IMR-90 (cell line): ENCODE results near the gene KLHL25. TPM values are rescaled to one million over a fixed set of nuclear protein-coding genes. Genes with fewer than 3 reads are reported as not detected.

Experiments used
- ATAC-seq: fragments of 200-7000 bp; cut with Tn5 transposase; 2 replicates; pipeline ENCODE4 v1.9.1; 2020; ENCODE audit warnings: low read depth, mild to moderate bottlenecking, moderate library complexity
- BruUV-seq: library from RNA; stranded (reverse); fragments of 400-500 nt; replicated peaks from 2 replicates; lab custom pipeline; 2021; lab: Mats Ljungman, UMichigan
- CTCF ChIA-PET: fragments of 300-600 bp; formaldehyde crosslinking; extraction: SDS; loops from one replicate; lab custom pipeline; 2021; ENCODE audit warnings: antibody characterized with exemption; lab: Yijun Ruan, JAX
- POLR2A ChIA-PET: fragments of 300-600 bp; sonication (Branson Sonifier 250); formaldehyde crosslinking; loops from one replicate; lab custom pipeline; 2022; ENCODE audit warnings: antibody characterized with exemption; ENCODE audit not compliant: unreplicated experiment; lab: Charles Lee
- DNase-seq: peaks from one replicate; pipeline ENCODE4 v3.0.0; 2013
- H2AFZ ChIP-seq: replicated peaks from 2 replicates; pipeline ENCODE3; 2013; ENCODE audit warnings: low read length, mild to moderate bottlenecking; ENCODE audit not compliant: poor library complexity
- H2AK5ac ChIP-seq: 2 replicates; pipeline ENCODE4 v1.6.1; 2013; ENCODE audit warnings: low read depth, low read length, inconsistent platforms
- H2AK9ac ChIP-seq: replicated peaks from 2 replicates; pipeline ENCODE3; 2013; ENCODE audit warnings: mild to moderate bottlenecking, low read depth, low read length, moderate library complexity; ENCODE audit not compliant: poor library complexity
- H2BK120ac ChIP-seq: 2 replicates; pipeline ENCODE4 v1.6.1; 2013; ENCODE audit warnings: low read depth, low read length, inconsistent platforms
- H2BK15ac ChIP-seq: 3 replicates; pipeline ENCODE4 v1.6.1; 2013; ENCODE audit warnings: low read depth, low read length, inconsistent platforms
- H2BK20ac ChIP-seq: 2 replicates; pipeline ENCODE4 v1.6.1; 2013; ENCODE audit warnings: low read depth, mild to moderate bottlenecking, inconsistent platforms, low read length, moderate library complexity
- H2BK5ac ChIP-seq: 2 replicates; pipeline ENCODE4 v1.6.1; 2013; ENCODE audit warnings: mild to moderate bottlenecking, low read depth, low read length, inconsistent platforms; ENCODE audit not compliant: poor library complexity, severe bottlenecking
- H3K14ac ChIP-seq: replicated peaks from 2 replicates; pipeline ENCODE4 v1.6.1; 2013; ENCODE audit warnings: low read depth, low read length, inconsistent platforms
- H3K18ac ChIP-seq: 2 replicates; pipeline ENCODE4 v1.6.1; 2013; ENCODE audit warnings: low read depth, low read length, control low read depth
- H3K23ac ChIP-seq: 2 replicates; pipeline ENCODE4 v1.6.1; 2013; ENCODE audit warnings: low read depth, low read length, inconsistent platforms
- H3K27ac ChIP-seq: 2 replicates; pipeline ENCODE4 v1.5.1; 2013; ENCODE audit warnings: mild to moderate bottlenecking, control low read depth, low read length; ENCODE audit not compliant: insufficient read depth
- H3K27me3 ChIP-seq: 2 replicates; pipeline ENCODE4 v1.6.1; 2013; ENCODE audit warnings: low read length; ENCODE audit not compliant: control insufficient read depth, insufficient read depth
- H3K36me3 ChIP-seq: 2 replicates; pipeline ENCODE4 v1.6.1; 2013; ENCODE audit warnings: low read length, mixed read lengths; ENCODE audit not compliant: control insufficient read depth, insufficient read depth
- H3K4ac ChIP-seq: 2 replicates; pipeline ENCODE4 v1.6.1; 2013; ENCODE audit warnings: low read depth, low read length, inconsistent platforms
- H3K4me1 ChIP-seq: 2 replicates; pipeline ENCODE4 v1.6.1; 2013; ENCODE audit warnings: low read length, mixed read lengths; ENCODE audit not compliant: control insufficient read depth, insufficient read depth
- H3K4me2 ChIP-seq: 2 replicates; pipeline ENCODE4 v1.6.1; 2013; ENCODE audit warnings: low read depth, mild to moderate bottlenecking, control low read depth, low read length, moderate library complexity
- H3K4me3 ChIP-seq: 2 replicates; pipeline ENCODE4 v1.5.1; 2013; ENCODE audit warnings: low read depth, mild to moderate bottlenecking, control low read depth, low read length, moderate library complexity; ENCODE audit not compliant: insufficient read depth
- H3K56ac ChIP-seq: 2 replicates; pipeline ENCODE4 v1.6.1; 2013; ENCODE audit warnings: low read length, inconsistent platforms; ENCODE audit not compliant: insufficient read depth; ENCODE audit errors: extremely low read depth
- H3K79me1 ChIP-seq, 2 experiments: 2 replicates each; pipeline ENCODE4 v1.6.1; 2013; ENCODE audit warnings: low read length in 2 of 2, inconsistent platforms in 1 of 2, low read depth in 1 of 2
- H3K9ac ChIP-seq: 2 replicates; pipeline ENCODE4 v1.6.1; 2013; ENCODE audit warnings: low read depth, low read length, control low read depth
- H3K9me1 ChIP-seq: 2 replicates; pipeline ENCODE4 v1.6.1; 2013; ENCODE audit warnings: low read length, inconsistent platforms; ENCODE audit not compliant: insufficient read depth
- H3K9me3 ChIP-seq: 2 replicates; pipeline ENCODE4 v1.6.1; 2013; ENCODE audit warnings: low read length; ENCODE audit not compliant: control insufficient read depth, insufficient read depth
- H4K20me1 ChIP-seq: 2 replicates; pipeline ENCODE4 v1.6.1; 2013; ENCODE audit warnings: low read length, inconsistent platforms; ENCODE audit not compliant: insufficient read depth
- H4K5ac ChIP-seq: 2 replicates; pipeline ENCODE4 v1.6.1; 2013; ENCODE audit warnings: mild to moderate bottlenecking, low read depth, low read length, control low read depth
- H4K8ac ChIP-seq, 2 experiments: 2 replicates each; pipeline ENCODE4 v1.6.1; 2013; ENCODE audit warnings: low read depth in 2 of 2, low read length in 2 of 2, control low read depth in 1 of 2, inconsistent platforms in 1 of 2
- H4K91ac ChIP-seq: 2 replicates; pipeline ENCODE4 v1.6.1; 2013; ENCODE audit warnings: low read depth, low read length, inconsistent platforms; ENCODE audit not compliant: insufficient read depth
- BHLHE40 ChIP-seq: fragments of 150-350 bp; IDR thresholded peaks from 2 replicates; pipeline ENCODE4 v1.6.1; 2016; ENCODE audit warnings: mild to moderate bottlenecking, low read depth, low read length
- CEBPB ChIP-seq: IDR thresholded peaks from 2 replicates; pipeline ENCODE4 v1.6.1; 2012; ENCODE audit warnings: low read depth, low read length, improper control_type of control experiment
- CHD1 ChIP-seq: IDR thresholded peaks from 2 replicates; pipeline ENCODE4 v1.6.1; 2012; ENCODE audit warnings: low read depth, low read length, improper control_type of control experiment
- CTCF ChIP-seq: conservative IDR thresholded peaks from 2 replicates; pipeline ENCODE4 v1.5.1; 2012; ENCODE audit warnings: mild to moderate bottlenecking, low read depth, low read length, improper control_type of control experiment
- FOS ChIP-seq: fragments of 150-350 bp; IDR thresholded peaks from 2 replicates; pipeline ENCODE4 v1.6.1; 2016; ENCODE audit warnings: low read depth, low read length
- MAFK ChIP-seq: IDR thresholded peaks from 2 replicates; pipeline ENCODE4 v1.6.1; 2012; ENCODE audit warnings: low read depth, low read length, improper control_type of control experiment
- MAZ ChIP-seq: IDR thresholded peaks from 2 replicates; pipeline ENCODE4 v1.6.1; 2012; ENCODE audit warnings: low read depth, mild to moderate bottlenecking, low read length, improper control_type of control experiment, moderate library complexity, borderline replicate concordance
- MXI1 ChIP-seq: IDR thresholded peaks from 2 replicates; pipeline ENCODE4 v1.6.1; 2012; ENCODE audit warnings: low read depth, mild to moderate bottlenecking, low read length, moderate library complexity, borderline replicate concordance
- NFE2L2 ChIP-seq: fragments of 150-350 bp; IDR thresholded peaks from 2 replicates; pipeline ENCODE4 v1.6.1; 2016; ENCODE audit warnings: low read depth, mild to moderate bottlenecking, low read length
- RAD21 ChIP-seq: IDR thresholded peaks from 2 replicates; pipeline ENCODE4 v1.6.1; 2012; ENCODE audit warnings: low read length, improper control_type of control experiment
- RCOR1 ChIP-seq: IDR thresholded peaks from 2 replicates; pipeline ENCODE4 v1.6.1; 2012; ENCODE audit warnings: mild to moderate bottlenecking, low read length, improper control_type of control experiment; ENCODE audit not compliant: insufficient replicate concordance
- RFX5 ChIP-seq: IDR thresholded peaks from 2 replicates; pipeline ENCODE4 v1.8.0; 2012; ENCODE audit warnings: low read depth, mild to moderate bottlenecking, low read length, moderate library complexity
- SMC3 ChIP-seq: fragments of 150-350 bp; IDR thresholded peaks from 2 replicates; pipeline ENCODE4 v1.6.1; 2016; ENCODE audit warnings: low read depth, mild to moderate bottlenecking, antibody characterized with exemption, low read length, moderate library complexity
- USF2 ChIP-seq: fragments of 150-350 bp; IDR thresholded peaks from 2 replicates; pipeline ENCODE4 v1.6.1; 2017; ENCODE audit warnings: mild to moderate bottlenecking, antibody characterized with exemption, low read length, low read depth
- WGBS, 2 experiments: methylation state at CpG; one replicate each; pipeline versions ENCODE4 v1.1.5 to v1.1.7; 2013; ENCODE audit warnings: missing lambda C conversion rate in 2 of 2; ENCODE audit not compliant: insufficient read length in 1 of 2; ENCODE audit errors: extremely low coverage in 2 of 2; 5-methylcytosine and 5-hydroxymethylcytosine counted together
- dilution Hi-C: fragments of 300-500 bp; cut with HindIII; formaldehyde crosslinking; loops from one replicate; pipeline ENCODE4 v1.14.3; 2018; ENCODE audit warnings: low sequenced_read_pairs; ENCODE audit not compliant: unreplicated experiment
- in situ Hi-C: fragments of 300-500 bp; cut with MboI; formaldehyde crosslinking; loops from 3 replicates; pipeline ENCODE4 v1.14.3; 2019; ENCODE audit warnings: low sequenced_read_pairs, inconsistent platforms, mixed read lengths
- intact Hi-C: fragments of 100-400 bp; cut with micrococcal nuclease; formaldehyde crosslinking; loops from 2 replicates; pipeline ENCODE4 v1.10.0; 2022
- polyA plus RNA-seq, 3 experiments: library from polyadenylated mRNA; depleted of rRNA; stranded (reverse); fragments of >200 nt; gene quantifications; 2 replicates each; pipeline ENCODE4 v1.2.3, GENCODE V29; 2012; ENCODE audit warnings: low replicate concordance in 1 of 3
- total RNA-seq: library from RNA; depleted of rRNA; stranded (reverse); fragments of >200 nt; gene quantifications from 2 replicates; pipeline ENCODE4 v1.2.3, GENCODE V29; 2012
- TF ChIP-seq, protein P1 (sequence below): fragments of 150-350 bp; IDR thresholded peaks from 2 replicates; pipeline ENCODE4 v1.6.1; 2016; ENCODE audit warnings: low read depth, mild to moderate bottlenecking, low read length, moderate library complexity, borderline replicate concordance

The KLHL25 gene
- total and polyA plus RNA-seq, 2 of the 4 experiments (the other 2 are of a cell fraction): 2.7 to 5.6 TPM

DNA sequence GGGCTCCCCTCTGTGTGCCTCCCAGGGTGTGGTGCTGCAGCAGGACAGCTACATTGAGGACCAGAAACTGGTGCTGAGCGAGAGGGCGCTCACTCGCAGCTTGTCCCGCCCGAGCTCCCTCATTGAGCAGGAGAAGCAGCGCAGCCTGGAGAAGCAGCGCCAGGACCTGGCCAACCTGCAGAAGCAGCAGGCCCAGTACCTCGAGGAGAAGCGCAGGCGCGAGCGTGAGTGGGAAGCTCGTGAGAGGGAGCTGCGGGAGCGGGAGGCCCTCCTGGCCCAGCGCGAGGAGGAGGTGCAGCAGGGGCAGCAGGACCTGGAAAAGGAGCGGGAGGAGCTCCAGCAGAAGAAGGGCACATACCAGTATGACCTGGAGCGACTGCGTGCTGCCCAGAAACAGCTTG is 53.7 kb downstream of the KLHL25 start:
- Histone ChIP-seq H2BK15ac (no peak overlapping the region), H3K36me3 (peaks cover 39% of the 10 kb centered on the region), H2AFZ (peak overlapping the region; percentile 14), H4K8ac (no peak overlapping the region), H3K4ac (no peak overlapping the region), H3K18ac (no peak overlapping the region), H3K14ac (no peak overlapping the region), H3K56ac (no peak overlapping the region), H2AK9ac (no peak overlapping the region), H3K9me1 (no peaks in the 10 kb centered on the region; the same call in 1 of the 2 replicates), H3K4me2 (no peak overlapping the region), H3K23ac (no peak overlapping the region), H3K4me1 (peaks cover 4% of the 10 kb centered on the region; the same call in 1 of the 2 replicates), H2BK20ac (no peak overlapping the region), H3K27me3 (no peaks in the 10 kb centered on the region), H4K91ac (no peak overlapping the region), H3K4me3 (no peak overlapping the region), H3K79me1 (peaks cover 0 to 5% of the 10 kb centered on the region in 2 experiments; a peak in 1 of 4 replicates), H3K9ac (no peak overlapping the region), H3K9me3 (no peaks in the 10 kb centered on the region), H4K5ac (no peak overlapping the region), H2BK5ac (no peak overlapping the region), H4K20me1 (no peaks in the 10 kb centered on the region; the same call in 1 of the 2 replicates), H3K27ac (no peak overlapping the region), H2BK120ac (no peak overlapping the region), H2AK5ac (no peak overlapping the region)
- TF ChIP-seq MXI1 (no peak), RCOR1 (no peak), RFX5 (no peak), RAD21 (no peak), CEBPB (no peak), MAZ (no peak), FOS (no peak), SMC3 (no peak), USF2 (no peak), MAFK (no peak), BHLHE40 (no peak), NFE2L2 (no peak), CTCF (no peak), CHD1 (no peak)
- TF ChIP-seq, protein P1, sequence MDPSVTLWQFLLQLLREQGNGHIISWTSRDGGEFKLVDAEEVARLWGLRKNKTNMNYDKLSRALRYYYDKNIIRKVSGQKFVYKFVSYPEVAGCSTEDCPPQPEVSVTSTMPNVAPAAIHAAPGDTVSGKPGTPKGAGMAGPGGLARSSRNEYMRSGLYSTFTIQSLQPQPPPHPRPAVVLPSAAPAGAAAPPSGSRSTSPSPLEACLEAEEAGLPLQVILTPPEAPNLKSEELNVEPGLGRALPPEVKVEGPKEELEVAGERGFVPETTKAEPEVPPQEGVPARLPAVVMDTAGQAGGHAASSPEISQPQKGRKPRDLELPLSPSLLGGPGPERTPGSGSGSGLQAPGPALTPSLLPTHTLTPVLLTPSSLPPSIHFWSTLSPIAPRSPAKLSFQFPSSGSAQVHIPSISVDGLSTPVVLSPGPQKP: no peak
- dilution Hi-C loops (no loop called here), intact Hi-C loops (loop anchor here (5.0 kb wide), 1 partner anchor 51 kb away; the partner anchor contains the start of gene KLHL25), in situ Hi-C loops (no loop called here)
- ChIA-PET CTCF (no interaction called here), POLR2A (no interaction called here)
- BruUV-seq: no TSS peak
- ATAC-seq (no peak), DNase-seq (no peak)
- WGBS, 2 experiments: 93% methylated on average over 20 of the region's 20 CpGs; no CpG with 5 or more reads in 1 of the 2 experiments
